Endothelial cell of umbilical vein (primary cell): ENCODE data around the gene SMG5. TPM values are rescaled to one million over a fixed set of nuclear protein-coding genes. Genes with fewer than 3 reads are reported as not detected.

Experiments used
- BruUV-seq: library from RNA; stranded (reverse); fragments of 400-500 nt; replicated peaks from 2 replicates; lab custom pipeline; 2021; lab: Mats Ljungman, UMichigan
- CTCF ChIA-PET: fragments of 300-600, 350-600 bp; sonication (Branson Sonifier 250); formaldehyde crosslinking; loops from one replicate; lab custom pipeline; 2021; ENCODE audit warnings: antibody characterized with exemption, inconsistent platforms; lab: Charles Lee
- POLR2A ChIA-PET: fragments of 300-600, 350-600 bp; sonication (Branson Sonifier 250); formaldehyde crosslinking; loops from one replicate; lab custom pipeline; 2021; ENCODE audit warnings: antibody characterized with exemption, inconsistent platforms; lab: Charles Lee
- DNase-seq: peaks from one replicate; pipeline ENCODE4 v3.0.0-alpha.2; 2011; ENCODE audit warnings: low read depth, low spot score
- FAIRE-seq: peaks from 2 replicates; lab custom pipeline; 2011; peaks lifted over from hg19 to GRCh38; lab: Jason Lieb, UNC
- H2AFZ ChIP-seq: 2 replicates; pipeline ENCODE4 v1.6.0; 2012; ENCODE audit warnings: low read depth, low read length, control low read depth, inconsistent platforms
- H3K27ac ChIP-seq: 2 replicates; pipeline ENCODE4 v1.5.1; 2011; ENCODE audit warnings: low read depth, mild to moderate bottlenecking, control low read depth, low read length, moderate library complexity; ENCODE audit not compliant: insufficient read depth
- H3K27me3 ChIP-seq, 2 experiments: 2 replicates each; pipeline versions ENCODE4 v1.6.0 to v1.6.1; 2011; ENCODE audit warnings: low read length in 2 of 2, mixed read lengths in 1 of 2; ENCODE audit not compliant: control insufficient read depth in 2 of 2, insufficient read depth in 2 of 2
- H3K36me3 ChIP-seq, 2 experiments: 2 replicates in 1 of 2; 3 replicates in 1 of 2; pipeline ENCODE4 v1.5.1; 2011; ENCODE audit warnings: low read length in 2 of 2, mild to moderate bottlenecking in 1 of 2, moderate library complexity in 1 of 2; ENCODE audit not compliant: control insufficient read depth in 2 of 2, insufficient read depth in 2 of 2; ENCODE audit errors: extremely low read depth in 1 of 2
- H3K4me1 ChIP-seq: 3 replicates; pipeline ENCODE4 v1.5.1; 2011; ENCODE audit warnings: mild to moderate bottlenecking, low read length; ENCODE audit not compliant: control insufficient read depth, insufficient read depth; ENCODE audit errors: extremely low read depth
- H3K4me2 ChIP-seq: 2 replicates; pipeline ENCODE4 v1.6.1; 2011; ENCODE audit warnings: low read length, control low read depth, mixed read lengths; ENCODE audit not compliant: insufficient read depth
- H3K4me3 ChIP-seq, 3 experiments: fragments of 200-600 bp in 1 of 3; sonication (generic), shearing (Covaris generic) in 1 of 3; replicated peaks in 1 of 3; 2 replicates each; pipeline ENCODE4 v1.5.1; 2011 to 2016; ENCODE audit warnings: control low read depth in 3 of 3, low read length in 3 of 3, mild to moderate bottlenecking in 2 of 3, inconsistent platforms in 1 of 3, low read depth in 1 of 3, moderate library complexity in 1 of 3; ENCODE audit not compliant: insufficient read depth in 1 of 3
- H3K79me2 ChIP-seq: 2 replicates; pipeline ENCODE4 v1.6.0; 2012; ENCODE audit warnings: low read length, inconsistent platforms; ENCODE audit not compliant: control insufficient read depth, insufficient read depth
- H3K9ac ChIP-seq: replicated peaks from 2 replicates; pipeline ENCODE3; 2011; ENCODE audit warnings: low read length, control low read depth; ENCODE audit not compliant: insufficient read depth; ENCODE audit errors: extremely low read depth
- H3K9me1 ChIP-seq: replicated peaks from 3 replicates; pipeline ENCODE4 v1.6.0; 2011; ENCODE audit warnings: mild to moderate bottlenecking, low read length; ENCODE audit not compliant: control insufficient read depth, insufficient read depth; ENCODE audit errors: extremely low read depth
- H3K9me3 ChIP-seq: replicated peaks from 2 replicates; pipeline ENCODE4 v1.5.1; 2012; ENCODE audit warnings: low read length, inconsistent platforms; ENCODE audit not compliant: control insufficient read depth, insufficient read depth
- H4K20me1 ChIP-seq: replicated peaks from 2 replicates; pipeline ENCODE3; 2011; ENCODE audit warnings: mild to moderate bottlenecking, low read length; ENCODE audit not compliant: control insufficient read depth, insufficient read depth; ENCODE audit errors: extremely low read depth
- EZH2 ChIP-seq: IDR thresholded peaks from 2 replicates; pipeline ENCODE4 v1.6.1; 2012; ENCODE audit warnings: borderline replicate concordance, low read depth, mild to moderate bottlenecking, moderate library complexity, low read length, inconsistent platforms; ENCODE audit not compliant: severe bottlenecking
- FOS ChIP-seq: IDR thresholded peaks from 2 replicates; pipeline ENCODE4 v1.6.1; 2011; ENCODE audit warnings: mild to moderate bottlenecking, low read length, moderate library complexity, borderline replicate concordance; ENCODE audit not compliant: insufficient read depth
- GATA2 ChIP-seq: IDR thresholded peaks from 2 replicates; pipeline ENCODE4 v1.7.0; 2011; ENCODE audit warnings: low read depth, mild to moderate bottlenecking, moderate library complexity, mixed read lengths, low read length; ENCODE audit not compliant: insufficient read length, insufficient read depth
- JUN ChIP-seq: IDR thresholded peaks from 2 replicates; pipeline ENCODE4 v1.6.1; 2011; ENCODE audit warnings: borderline replicate concordance, low read depth; ENCODE audit not compliant: insufficient read length, insufficient read depth
- MYC ChIP-seq: IDR thresholded peaks from one replicate; pipeline ENCODE4 v1.6.1; 2011; ENCODE audit warnings: mild to moderate bottlenecking, low read depth, low read length
- POLR2A ChIP-seq: IDR thresholded peaks from 2 replicates; pipeline ENCODE4 v1.6.1; 2012; ENCODE audit warnings: low read depth, mild to moderate bottlenecking, control low read depth, low read length
- POLR2AphosphoS5 ChIP-seq: IDR thresholded peaks from 2 replicates; pipeline ENCODE4 v1.6.1; 2012; ENCODE audit warnings: low read depth, mild to moderate bottlenecking, control low read depth, low read length, moderate library complexity; ENCODE audit not compliant: insufficient read depth
- dilution Hi-C: fragments of 300-500 bp; cut with MboI; formaldehyde crosslinking; loops from one replicate; pipeline ENCODE4 v1.15.0; 2019; ENCODE audit warnings: low sequenced_read_pairs; ENCODE audit not compliant: extremely low pct_ligation_motif_present
- intact Hi-C: fragments of 100-400 bp; cut with micrococcal nuclease; formaldehyde crosslinking; loops from one replicate; pipeline ENCODE4 v1.10.0; 2022
- polyA plus RNA-seq, 4 experiments: library from polyadenylated mRNA; depleted of rRNA in 3 of 4; stranded (reverse) in 3 of 4; unstranded in 1 of 4; fragments of >200 nt; gene quantifications; 2 replicates each; pipeline versions ENCODE4 v1.2.1 to v1.2.3, GENCODE V29; 2011 to 2012; ENCODE audit warnings: missing spikeins in 1 of 4
- total RNA-seq: library from RNA; stranded (reverse); gene quantifications from 2 replicates; pipeline ENCODE4 v1.2.3, GENCODE V29; 2021
- TF ChIP-seq, protein P1 (sequence below), 2 donors: IDR thresholded peaks; 1 replicate in 1 of 2; 2 replicates in 1 of 2; pipeline ENCODE4 v1.5.1; 2011; ENCODE audit warnings: low read length in 2 of 2, mild to moderate bottlenecking in 2 of 2, moderate library complexity in 2 of 2, control low read depth in 1 of 2, inconsistent platforms in 1 of 2, low read depth in 1 of 2; ENCODE audit not compliant: insufficient read depth in 1 of 2; ENCODE audit errors: extremely low read depth in 1 of 2
- TF ChIP-seq, protein P2 (sequence below): IDR thresholded peaks from 2 replicates; pipeline ENCODE4 v1.6.1; 2011; ENCODE audit not compliant: insufficient read depth, insufficient read length

SMG5 gene
- total and polyA plus RNA-seq, 2 donors (not counting 3 experiments of a cell fraction or from before 2014, with no cell fraction given), result 37.4 to 82.6 TPM

- Histone ChIP-seq H3K36me3 (peaks cover 21 to 43% of the 10 kb centered on the region in 2 experiments), H3K9ac (no peak overlapping the region), H3K4me3 (no peak overlapping the region), H2AFZ (no peak overlapping the region), H3K27ac (no peak overlapping the region), H3K4me1 (peaks cover 6% of the 10 kb centered on the region), H3K9me1 (no peaks in the 10 kb centered on the region), H3K27me3 (no peaks in the 10 kb centered on the region), H3K79me2 (peaks cover 35% of the 10 kb centered on the region), H3K4me2 (no peak overlapping the region), H4K20me1 (peaks cover 2% of the 10 kb centered on the region), H3K9me3 (no peaks in the 10 kb centered on the region)
- TF ChIP-seq POLR2AphosphoS5, result no peak
- ChIA-PET CTCF (no interaction called here), POLR2A (interaction anchor here (0.7 kb wide), 1 partner anchor 17 kb away, joined by 4 read pairs; no protein-coding TSS in a partner anchor)
- intact Hi-C loops (no loop called here), dilution Hi-C loops (no loop called here)
- DNase-seq (no peak), FAIRE-seq (no peak)
- no TSS peak for BruUV-seq
These were observed 6.1 kb downstream of the SMG5 start for GRCh38 chr1:156276532-156276931.

GRCh38 chr1:156270314-156270713, 12.3 kb downstream of the SMG5 start:
- dilution Hi-C loops, result no loop called here
- Histone ChIP-seq H3K36me3 (peaks cover 22 to 62% of the 10 kb centered on the region in 2 experiments), H2AFZ (no peak overlapping the region), H3K4me1 (no peaks in the 10 kb centered on the region), H3K27me3 (no peaks in the 10 kb centered on the region), H3K9ac (no peak overlapping the region), H3K27ac (no peak overlapping the region), H3K9me3 (no peaks in the 10 kb centered on the region), H3K79me2 (no peaks in the 10 kb centered on the region), H3K4me3 (no peak overlapping the region), H3K9me1 (no peaks in the 10 kb centered on the region), H3K4me2 (no peak overlapping the region), H4K20me1 (no peaks in the 10 kb centered on the region)
- intact Hi-C loops, result no loop called here
- ChIA-PET POLR2A (no interaction called here), CTCF (no interaction called here)
- FAIRE-seq, result no peak
- DNase-seq, result no peak
- TF ChIP-seq, protein P1, sequence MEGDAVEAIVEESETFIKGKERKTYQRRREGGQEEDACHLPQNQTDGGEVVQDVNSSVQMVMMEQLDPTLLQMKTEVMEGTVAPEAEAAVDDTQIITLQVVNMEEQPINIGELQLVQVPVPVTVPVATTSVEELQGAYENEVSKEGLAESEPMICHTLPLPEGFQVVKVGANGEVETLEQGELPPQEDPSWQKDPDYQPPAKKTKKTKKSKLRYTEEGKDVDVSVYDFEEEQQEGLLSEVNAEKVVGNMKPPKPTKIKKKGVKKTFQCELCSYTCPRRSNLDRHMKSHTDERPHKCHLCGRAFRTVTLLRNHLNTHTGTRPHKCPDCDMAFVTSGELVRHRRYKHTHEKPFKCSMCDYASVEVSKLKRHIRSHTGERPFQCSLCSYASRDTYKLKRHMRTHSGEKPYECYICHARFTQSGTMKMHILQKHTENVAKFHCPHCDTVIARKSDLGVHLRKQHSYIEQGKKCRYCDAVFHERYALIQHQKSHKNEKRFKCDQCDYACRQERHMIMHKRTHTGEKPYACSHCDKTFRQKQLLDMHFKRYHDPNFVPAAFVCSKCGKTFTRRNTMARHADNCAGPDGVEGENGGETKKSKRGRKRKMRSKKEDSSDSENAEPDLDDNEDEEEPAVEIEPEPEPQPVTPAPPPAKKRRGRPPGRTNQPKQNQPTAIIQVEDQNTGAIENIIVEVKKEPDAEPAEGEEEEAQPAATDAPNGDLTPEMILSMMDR (IDR thresholded peaks at IDR 0.05; ENCODE audit: extremely low read depth in 1 of 2, insufficient read depth in 1 of 2, low read depth in 1 of 2, low read length in 2 of 2), result no peak
- TF ChIP-seq, protein P2, sequence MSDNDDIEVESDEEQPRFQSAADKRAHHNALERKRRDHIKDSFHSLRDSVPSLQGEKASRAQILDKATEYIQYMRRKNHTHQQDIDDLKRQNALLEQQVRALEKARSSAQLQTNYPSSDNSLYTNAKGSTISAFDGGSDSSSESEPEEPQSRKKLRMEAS, result no peak
- TF ChIP-seq POLR2AphosphoS5, result no peak
- no peak for TF ChIP-seq FOS
- no peak for TF ChIP-seq MYC
- no peak for TF ChIP-seq JUN
- no peak for TF ChIP-seq POLR2A
- no peak for TF ChIP-seq GATA2
- TF ChIP-seq EZH2, result no peak
- no TSS peak for BruUV-seq
